GM20000 (cell line): ENCODE data around the gene MEN1.

ENCODE experiments used
- DNase-seq: peaks from one replicate; pipeline ENCODE4 v3.0.0; 2012; ENCODE audit warnings: low spot score
- CTCF ChIP-seq: IDR thresholded peaks from 2 replicates; pipeline ENCODE4 v1.5.1; 2012; ENCODE audit warnings: mild to moderate bottlenecking, control low read depth; ENCODE audit errors: extremely low read depth, missing control alignments

MEN1 gene

DNA sequence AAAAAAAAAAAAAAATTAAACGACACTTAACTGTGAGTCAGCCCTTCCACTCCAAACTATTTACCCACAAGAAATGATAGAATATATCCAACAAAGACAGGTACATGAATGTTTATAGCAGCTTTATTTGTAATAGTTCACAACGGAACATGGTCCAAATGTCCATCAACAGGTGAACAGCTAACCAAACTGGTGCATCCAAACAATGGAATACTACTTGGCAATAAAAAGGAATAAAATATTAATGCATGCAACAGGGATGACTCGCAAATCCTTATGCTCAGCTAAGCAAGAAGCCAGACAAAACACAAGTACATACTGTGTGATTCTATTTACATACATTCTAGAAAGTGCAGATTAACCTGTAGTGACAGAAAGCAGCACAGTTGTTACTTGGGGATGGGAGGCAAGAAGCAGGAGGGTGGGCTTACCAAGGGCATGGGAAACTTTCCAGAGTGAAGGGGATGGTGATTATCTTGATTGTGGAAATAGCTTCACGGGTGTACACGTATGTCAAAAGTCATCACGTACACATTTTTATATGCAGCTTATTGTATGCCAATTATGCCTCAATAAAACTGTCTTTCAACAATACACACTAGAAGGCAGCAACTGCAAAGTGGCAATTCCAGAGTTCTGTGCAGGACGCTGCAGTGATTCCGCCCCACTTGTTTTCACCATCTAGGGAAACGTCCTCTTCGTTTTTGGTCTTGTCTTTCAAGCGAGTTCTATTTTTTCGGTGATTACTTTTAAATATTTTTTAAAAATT lies 25.4 kb downstream of the MEN1 start:
- TF ChIP-seq CTCF, result no peak

GRCh38 chr11:64778473-64779298 lies 31.7 kb downstream of the MEN1 start, which contains the start of gene SF1:
SF1 (minus strand) TSS chr11:64778542; CDS start chr11:64778392, 150 bp downstream.
- peak; percentile 97 for DNase-seq
- TF ChIP-seq CTCF, result no peak

More for the DNA sequence above, 25.4 kb downstream of the MEN1 start:
- DNase-seq, result no peak

DNA sequence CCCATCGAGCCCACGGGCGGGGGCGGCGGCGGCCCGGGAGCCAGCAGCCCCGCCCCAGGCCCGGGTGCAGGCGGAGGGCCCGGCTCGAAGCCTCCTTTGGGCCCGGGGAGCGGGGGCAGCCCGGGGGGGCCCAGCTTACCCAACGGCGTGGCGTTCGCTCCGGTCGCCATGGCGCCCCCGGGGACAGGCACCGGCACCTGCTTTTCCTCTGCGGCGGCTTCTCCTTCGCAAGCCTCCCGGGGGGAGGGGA lies 32.2 kb downstream of the MEN1 start:
- DNase-seq, result no peak
- no peak for TF ChIP-seq CTCF

- DNase-seq, result peak; percentile 95
- no peak for TF ChIP-seq CTCF
These were observed 32.7 kb downstream of the MEN1 start for GRCh38 chr11:64777449-64778222.

GRCh38 chr11:64776875-64777274 lies 33.5 kb downstream of the MEN1 start:
- no peak for DNase-seq
- TF ChIP-seq CTCF, result no peak

GRCh38 chr11:64776425-64776824 lies 33.9 kb downstream of the MEN1 start:
- DNase-seq, result no peak
- TF ChIP-seq CTCF, result no peak

DNA sequence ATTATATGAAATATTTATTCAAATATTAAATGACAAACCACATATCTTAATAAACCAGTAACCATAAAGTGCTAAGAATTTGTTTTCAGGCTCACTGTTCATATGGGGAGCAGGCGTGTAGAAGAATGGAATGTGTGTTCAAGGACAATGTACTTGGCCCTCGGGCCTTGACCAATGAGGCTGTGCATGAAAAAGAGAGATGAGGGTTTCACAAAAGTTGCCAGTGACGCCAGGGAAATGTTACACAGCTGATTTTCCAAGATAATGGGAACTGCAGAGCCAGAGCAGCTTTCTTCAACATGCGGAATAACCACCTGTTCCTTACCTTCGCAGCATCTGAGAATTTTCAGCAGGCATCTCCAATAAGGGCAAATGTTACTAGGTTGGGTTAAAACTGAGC lies 36.2 kb downstream of the MEN1 start:
- TF ChIP-seq CTCF, result no peak
- no peak for DNase-seq
